ENCODE results near the gene YBX2. TPM values are rescaled to one million over a fixed set of nuclear protein-coding genes. Genes with fewer than 3 reads are reported as not detected.

Gene YBX2
- total RNA-seq, 5 donors from 2014 or later (not counting 1 experiment from before 2014, with no cell fraction given) = 0.20 to 0.57 (median 0.45) TPM; not detected in 1

DNA sequence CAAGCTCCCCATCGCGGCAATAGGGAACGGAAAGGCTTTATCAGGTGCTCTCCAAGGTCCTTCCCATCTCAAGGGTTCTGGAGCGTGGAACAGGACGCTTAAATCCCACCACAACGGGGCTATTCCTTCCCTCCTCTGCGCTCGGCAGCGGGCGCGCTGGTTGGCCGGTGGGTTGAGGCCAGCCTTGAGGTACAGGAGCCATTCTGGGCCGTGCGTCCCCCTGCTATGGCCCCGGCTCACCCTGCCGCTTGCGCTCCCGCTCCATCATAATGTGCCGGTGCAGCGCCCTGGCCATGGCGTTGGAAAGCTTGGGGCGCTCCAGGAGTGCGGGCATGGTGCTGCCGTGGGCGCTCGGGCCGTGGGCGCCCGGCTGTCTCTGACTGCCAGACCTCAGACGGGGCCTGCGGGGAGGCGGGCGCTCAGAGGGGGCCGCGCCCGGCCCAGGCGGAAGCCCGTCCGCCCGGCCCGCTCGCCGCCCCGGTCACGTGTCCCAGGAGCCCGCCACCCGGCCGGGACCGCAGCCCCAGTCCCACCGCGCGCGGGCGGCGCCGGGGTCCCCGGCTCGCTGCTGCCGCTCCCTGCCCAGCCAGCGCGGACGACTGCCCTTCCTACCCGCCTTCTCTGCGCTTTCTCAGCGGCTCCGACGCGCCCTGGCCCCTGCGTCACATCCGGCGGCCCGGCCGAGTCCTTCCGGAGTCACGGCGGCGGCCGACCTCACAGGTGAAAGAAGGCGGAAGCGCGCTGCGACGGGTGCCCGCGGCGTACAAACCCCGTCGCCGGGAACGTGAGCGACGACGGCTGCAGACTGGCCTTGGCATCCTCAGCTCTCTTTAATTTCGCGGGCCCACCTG lies 20.5 kb upstream of the YBX2 start, which contains the start of gene GPS2:
Gene GPS2, minus strand, starts transcription at position 642 of the 851 bp plus-strand sequence. Its CDS starts 308 bp downstream, at position 334.
- peak within 1 kb of the TSS; percentile 80 to 93 (median 80) for H3K4me3 Mint-ChIP-seq
- H3K9me3 Mint-ChIP-seq = no peaks in the 10 kb centered on the region
- H3K27me3 Mint-ChIP-seq = no peaks in the 10 kb centered on the region
- peaks cover 14 to 72% of the 10 kb centered on the region in 2 donors for H3K36me3 ChIP-seq (ENCODE audit: control insufficient read depth in 2 of 2, extremely low read depth in 1 of 2, insufficient read depth in 1 of 2, low read length in 1 of 2)
- WGBS (ENCODE audit: insufficient coverage) = under 1% methylated on average over 91 of the region's 95 CpGs
- H3K4me1 Mint-ChIP-seq = peaks cover 54 to 59% (median 58%) of the 10 kb centered on the region in 3 donors
- ATAC-seq (replicated peaks in 1 of 4) = peak; percentile 85 to 89 (median 88)
- ChIA-PET CTCF (interaction anchor here in 1 of 2 donors (1.9 kb wide), 1 partner anchor 15 kb away, joined by 8 read pairs; the partner anchor contains the start of gene NEURL4), POLR2A (interaction anchor here (0.6 kb wide), 3 partner anchors 57 to 96 kb away, joined by 3 to 7 read pairs (median 3); partner anchors contain the start of gene TMEM256 (in 1 of the 2))
- peak within 1 kb of the TSS; percentile 88 for H3K27ac ChIP-seq (ENCODE audit: low read length)
- H3K36me3 Mint-ChIP-seq = peaks cover 46% of the 10 kb centered on the region
- H3K27me3 ChIP-seq (replicated peaks in 1 of 2; ENCODE audit: control insufficient read depth in 2 of 2, extremely low read depth in 1 of 2, insufficient read depth in 2 of 2, low read length in 1 of 2) = no peaks in the 10 kb centered on the region
- H3K27ac Mint-ChIP-seq = peak within 1 kb of the TSS; percentile 91 to 93
- peaks cover 12 to 56% of the 10 kb centered on the region in 2 experiments for H3K4me1 ChIP-seq (ENCODE audit: control insufficient read depth in 1 of 2, extremely low read depth in 1 of 2, insufficient read depth in 2 of 2, low read length in 2 of 2)
- H3K4me3 ChIP-seq (ENCODE audit: control insufficient read depth in 1 of 2, extremely low read depth in 1 of 2, low read length in 1 of 2) = peak within 1 kb of the TSS; percentile 78 to 79
- no peaks in the 10 kb centered on the region for H3K9me3 ChIP-seq
- peak; percentile 87 to 97 (median 94) for DNase-seq

DNA sequence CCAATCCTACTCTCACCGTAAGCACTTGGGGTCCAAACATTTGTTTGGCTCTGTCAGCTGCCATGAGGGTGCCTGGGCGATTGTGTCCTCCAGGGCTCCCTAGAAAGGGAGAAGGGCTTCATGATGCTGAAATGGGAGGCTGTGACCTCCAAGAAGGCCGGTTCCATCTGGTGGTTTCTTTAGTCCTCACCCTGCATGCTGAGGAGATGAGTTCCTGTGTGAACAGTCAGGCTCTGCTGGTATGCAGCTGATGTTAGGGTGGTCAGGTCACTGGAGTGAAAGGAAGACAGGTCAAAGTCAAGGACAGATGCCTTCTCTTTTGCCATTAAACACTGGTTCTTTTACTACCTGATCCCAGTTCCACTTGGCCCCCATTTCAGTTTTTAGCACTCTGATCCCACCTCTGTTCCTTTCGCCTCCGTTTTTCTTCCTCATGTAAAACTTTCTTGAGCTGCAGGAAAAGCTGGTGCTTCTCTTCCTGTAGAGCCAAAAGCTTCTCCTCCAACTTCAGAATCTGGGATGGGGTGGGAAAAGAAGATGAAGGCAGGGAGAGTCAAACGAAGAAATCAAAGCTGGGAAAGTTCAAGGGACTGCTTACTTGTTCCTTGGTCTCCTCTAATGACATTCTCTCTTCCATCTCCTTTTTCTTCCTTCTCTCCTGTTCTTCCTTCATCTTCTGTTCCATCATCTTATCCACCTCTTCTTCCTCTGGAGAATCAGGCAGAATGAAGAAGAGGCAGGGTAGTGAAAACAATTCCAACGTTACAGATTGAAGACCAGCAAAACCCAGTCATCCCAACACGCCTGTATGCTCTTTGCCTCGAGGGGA lies 19.7 kb upstream of the YBX2 start:
- no peaks in the 10 kb centered on the region for H3K27me3 ChIP-seq (replicated peaks in 1 of 2; ENCODE audit: control insufficient read depth in 2 of 2, extremely low read depth in 1 of 2, insufficient read depth in 2 of 2, low read length in 1 of 2)
- ATAC-seq (replicated peaks in 1 of 4) (no peak), DNase-seq (no peak)
- H3K4me3 ChIP-seq (ENCODE audit: control insufficient read depth in 1 of 2, extremely low read depth in 1 of 2, low read length in 1 of 2) = peak overlapping the region; percentile 78 to 79
- Mint-ChIP-seq H3K4me1 (peaks cover 62 to 67% (median 67%) of the 10 kb centered on the region in 3 donors), H3K27ac (peak overlapping the region; percentile 87 to 91), H3K4me3 (peak overlapping the region; percentile 80 to 84 (median 80)), H3K27me3 (no peaks in the 10 kb centered on the region), H3K9me3 (no peaks in the 10 kb centered on the region), H3K36me3 (peaks cover 54% of the 10 kb centered on the region)
- WGBS (ENCODE audit: insufficient coverage) = 0% methylated on average over 2 of the region's 9 CpGs
- H3K4me1 ChIP-seq (ENCODE audit: control insufficient read depth in 1 of 2, extremely low read depth in 1 of 2, insufficient read depth in 2 of 2, low read length in 2 of 2) = peaks cover 21 to 65% of the 10 kb centered on the region in 2 experiments
- POLR2A ChIA-PET = interaction anchor here (0.6 kb wide), 2 partner anchors 58 to 95 kb away, joined by 3 to 7 read pairs; no protein-coding TSS in a partner anchor
- CTCF ChIA-PET = no interaction called here
- no peaks in the 10 kb centered on the region for H3K9me3 ChIP-seq
- H3K36me3 ChIP-seq (ENCODE audit: control insufficient read depth in 2 of 2, extremely low read depth in 1 of 2, insufficient read depth in 1 of 2, low read length in 1 of 2) = peaks cover 19 to 80% of the 10 kb centered on the region in 2 donors
- peak overlapping the region; percentile 70 for H3K27ac ChIP-seq (ENCODE audit: low read length)

DNA sequence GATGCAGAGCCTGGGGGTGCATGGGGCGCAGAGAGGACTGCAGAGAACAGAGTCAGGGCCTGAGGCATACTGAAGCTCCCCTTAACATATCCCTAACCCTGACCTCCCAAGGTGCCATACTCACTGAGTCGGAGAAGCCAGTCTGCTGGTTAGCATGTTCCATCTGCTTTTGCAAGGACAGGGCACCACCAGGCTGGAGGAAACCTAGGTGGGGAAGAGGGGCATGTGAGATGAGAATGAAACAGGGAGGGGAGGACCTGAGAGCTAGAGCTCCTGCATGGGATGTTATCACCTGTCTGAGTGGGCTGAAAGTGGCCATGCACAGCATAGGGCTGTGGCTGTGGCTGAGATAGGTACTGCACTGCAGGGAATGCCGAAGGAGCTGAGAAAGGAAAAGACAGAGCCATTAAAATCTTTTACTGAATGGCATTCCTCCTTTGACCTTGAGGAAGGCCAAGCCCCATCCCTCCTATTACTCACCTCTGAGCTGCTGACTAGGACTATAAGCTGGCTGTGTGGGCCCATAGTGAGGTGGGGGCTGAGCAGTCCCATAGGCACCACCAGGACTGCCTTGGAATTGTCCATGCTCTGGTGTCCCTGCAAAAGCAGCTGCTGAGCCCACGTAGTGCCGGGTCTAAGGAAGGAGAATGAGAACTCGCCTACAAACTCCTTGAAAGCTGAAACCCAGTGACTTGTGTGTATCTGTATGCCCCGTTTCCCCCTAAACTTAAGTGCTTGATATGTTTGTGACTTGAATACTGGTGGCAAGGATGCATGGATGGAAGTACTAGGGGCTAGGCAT lies 18.9 kb upstream of the YBX2 start:
- peaks cover 55% of the 10 kb centered on the region for H3K36me3 Mint-ChIP-seq
- peak overlapping the region; percentile 51 to 91 for H3K27ac Mint-ChIP-seq
- ChIA-PET POLR2A (interaction anchor here in 1 of 2 donors (0.6 kb wide), 1 partner anchor 298 kb away, joined by 3 read pairs; no protein-coding TSS in a partner anchor), CTCF (interaction anchor here in 1 of 2 donors (0.5 kb wide), 1 partner anchor 256 kb away, joined by 7 read pairs; no protein-coding TSS in a partner anchor)
- no peak for DNase-seq
- Histone ChIP-seq H3K4me3 (ENCODE audit: control insufficient read depth in 1 of 2, extremely low read depth in 1 of 2, low read length in 1 of 2) (no peak overlapping the region), H3K9me3 (no peaks in the 10 kb centered on the region), H3K27ac (ENCODE audit: low read length) (peak overlapping the region; percentile 25), H3K4me1 (ENCODE audit: control insufficient read depth in 1 of 2, extremely low read depth in 1 of 2, insufficient read depth in 2 of 2, low read length in 2 of 2) (peaks cover 22 to 73% of the 10 kb centered on the region in 2 experiments), H3K27me3 (replicated peaks in 1 of 2; ENCODE audit: control insufficient read depth in 2 of 2, extremely low read depth in 1 of 2, insufficient read depth in 2 of 2, low read length in 1 of 2) (no peaks in the 10 kb centered on the region), H3K36me3 (ENCODE audit: control insufficient read depth in 2 of 2, extremely low read depth in 1 of 2, insufficient read depth in 1 of 2, low read length in 1 of 2) (peaks cover 13 to 72% of the 10 kb centered on the region in 2 donors)
- no peak for ATAC-seq (replicated peaks in 1 of 4)
- no peaks in the 10 kb centered on the region for H3K27me3 Mint-ChIP-seq
- H3K4me3 Mint-ChIP-seq = peak overlapping the region; percentile 80 to 84 (median 80)
- peaks cover 66 to 72% (median 70%) of the 10 kb centered on the region in 3 donors for H3K4me1 Mint-ChIP-seq
- no peaks in the 10 kb centered on the region for H3K9me3 Mint-ChIP-seq
- WGBS (ENCODE audit: insufficient coverage) = 88% methylated on average over 4 of the region's 7 CpGs

DNA sequence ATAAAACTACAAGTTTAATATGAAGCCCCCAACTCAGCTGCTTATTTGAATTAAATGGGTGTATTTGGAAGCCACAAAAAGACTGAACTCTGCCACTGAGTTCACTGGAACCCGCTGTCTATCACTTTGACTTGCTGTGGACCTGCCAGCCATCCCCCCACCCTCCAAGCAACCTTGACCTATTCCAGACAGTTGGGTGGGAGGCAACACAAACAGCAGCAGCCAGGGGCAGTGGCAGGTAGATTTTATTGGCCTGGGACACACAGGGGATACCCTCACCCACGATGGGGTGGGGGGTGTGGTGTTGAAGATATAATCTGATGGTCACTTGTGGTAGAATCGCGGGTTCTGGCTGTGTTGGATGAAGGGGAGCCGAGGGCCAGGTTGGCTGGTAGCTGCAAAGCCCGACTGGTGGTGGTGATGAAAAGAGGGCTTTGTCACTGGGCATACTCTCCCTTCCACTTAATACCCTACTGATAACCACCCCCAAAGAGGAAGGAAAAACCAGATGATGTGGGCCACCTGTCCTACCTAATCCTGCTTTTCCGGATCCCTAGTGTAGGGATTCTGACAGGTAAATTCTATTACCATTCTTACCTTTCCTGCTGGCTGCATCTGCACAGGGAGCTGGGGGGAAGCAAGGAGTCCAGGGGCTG lies 18.1 kb upstream of the YBX2 start:
- H3K27ac Mint-ChIP-seq = peak overlapping the region; percentile 55 to 91
- H3K27me3 Mint-ChIP-seq = no peaks in the 10 kb centered on the region
- peaks cover 7 to 65% of the 10 kb centered on the region in 2 donors for H3K36me3 ChIP-seq (ENCODE audit: control insufficient read depth in 2 of 2, extremely low read depth in 1 of 2, insufficient read depth in 1 of 2, low read length in 1 of 2)
- no peak for ATAC-seq (replicated peaks in 1 of 4)
- WGBS (ENCODE audit: insufficient coverage) = no CpG with 5 or more reads among the region's 7 CpGs
- no peak for DNase-seq
- peak overlapping the region; percentile 21 to 84 (median 80) for H3K4me3 Mint-ChIP-seq
- H3K36me3 Mint-ChIP-seq = peaks cover 51% of the 10 kb centered on the region
- H3K27ac ChIP-seq (ENCODE audit: low read length) = peak overlapping the region; percentile 13
- ChIA-PET CTCF (interaction anchor here in 1 of 2 donors (0.5 kb wide), 1 partner anchor 257 kb away, joined by 7 read pairs; no protein-coding TSS in a partner anchor), POLR2A (interaction anchor here in 1 of 2 donors (0.6 kb wide), 2 partner anchors 31 to 297 kb away, joined by 3 to 6 read pairs; partner anchors contain the start of gene SLC2A4)
- H3K9me3 Mint-ChIP-seq = no peaks in the 10 kb centered on the region
- no peak overlapping the region for H3K4me3 ChIP-seq (ENCODE audit: control insufficient read depth in 1 of 2, extremely low read depth in 1 of 2, low read length in 1 of 2)
- no peaks in the 10 kb centered on the region for H3K27me3 ChIP-seq (replicated peaks in 1 of 2; ENCODE audit: control insufficient read depth in 2 of 2, extremely low read depth in 1 of 2, insufficient read depth in 2 of 2, low read length in 1 of 2)
- H3K4me1 ChIP-seq (ENCODE audit: control insufficient read depth in 1 of 2, extremely low read depth in 1 of 2, insufficient read depth in 2 of 2, low read length in 2 of 2) = peaks cover 22 to 75% of the 10 kb centered on the region in 2 experiments
- H3K9me3 ChIP-seq = no peaks in the 10 kb centered on the region
- H3K4me1 Mint-ChIP-seq = peaks cover 66 to 72% (median 70%) of the 10 kb centered on the region in 3 donors

DNA sequence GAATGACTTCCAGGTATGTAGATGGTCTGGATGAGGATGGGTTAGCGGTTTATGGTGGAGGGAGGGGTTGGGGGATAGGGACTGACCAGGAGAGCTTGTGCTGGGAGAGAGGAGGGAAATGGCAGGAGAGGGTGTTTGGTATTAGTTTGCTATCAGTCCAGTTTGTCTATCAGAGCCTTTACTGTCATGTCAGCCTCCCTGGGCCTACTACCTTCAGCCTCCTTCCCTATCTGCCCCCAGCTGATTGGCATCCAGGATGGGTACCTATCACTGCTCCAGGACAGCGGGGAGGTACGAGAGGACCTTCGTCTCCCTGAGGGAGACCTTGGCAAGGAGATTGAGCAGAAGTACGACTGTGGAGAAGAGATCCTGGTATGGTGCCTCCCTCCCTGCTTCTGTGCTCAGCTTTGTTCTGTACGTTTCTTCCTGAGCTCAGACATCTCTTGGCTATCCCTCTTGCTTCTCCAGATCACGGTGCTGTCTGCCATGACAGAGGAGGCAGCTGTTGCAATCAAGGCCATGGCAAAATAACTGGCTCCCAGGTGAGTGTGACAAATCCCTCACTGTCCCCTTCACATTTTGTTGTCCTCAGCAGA lies 16.8 kb upstream of the YBX2 start:
- Mint-ChIP-seq H3K27me3 (no peaks in the 10 kb centered on the region), H3K4me1 (peaks cover 65 to 73% (median 69%) of the 10 kb centered on the region in 3 donors), H3K27ac (peak overlapping the region; percentile 96 to 97), H3K4me3 (peak overlapping the region in 2 of 3 donors; percentile 80 to 96), H3K36me3 (peaks cover 47% of the 10 kb centered on the region), H3K9me3 (no peaks in the 10 kb centered on the region)
- DNase-seq (no peak), ATAC-seq (replicated peaks in 1 of 4) (no peak)
- Histone ChIP-seq H3K9me3 (no peaks in the 10 kb centered on the region), H3K36me3 (ENCODE audit: control insufficient read depth in 2 of 2, extremely low read depth in 1 of 2, insufficient read depth in 1 of 2, low read length in 1 of 2) (peaks cover 7 to 56% of the 10 kb centered on the region in 2 donors), H3K27ac (ENCODE audit: low read length) (peak overlapping the region; percentile 98), H3K4me1 (ENCODE audit: control insufficient read depth in 1 of 2, extremely low read depth in 1 of 2, insufficient read depth in 2 of 2, low read length in 2 of 2) (peaks cover 24 to 78% of the 10 kb centered on the region in 2 experiments), H3K27me3 (replicated peaks in 1 of 2; ENCODE audit: control insufficient read depth in 2 of 2, extremely low read depth in 1 of 2, insufficient read depth in 2 of 2, low read length in 1 of 2) (no peaks in the 10 kb centered on the region), H3K4me3 (ENCODE audit: control insufficient read depth in 1 of 2, extremely low read depth in 1 of 2, low read length in 1 of 2) (no peak overlapping the region)
- 63% methylated on average over 3 of the region's 7 CpGs for WGBS (ENCODE audit: insufficient coverage)
- POLR2A ChIA-PET = interaction anchor here in 1 of 2 donors (0.7 kb wide), 1 partner anchor 34 kb away, joined by 3 read pairs; no protein-coding TSS in a partner anchor
- CTCF ChIA-PET = interaction anchor here in 1 of 2 donors (1.1 kb wide), 1 partner anchor 265 kb away, joined by 3 read pairs; no protein-coding TSS in a partner anchor

Measured in T-cell (primary cell).